NCI-H128 (cell line): ENCODE results near the gene RAB10.
A peak's percentile ranks its signal among the peaks of the same experiment; 100 is the strongest.
"Not testable (repeated sequence)": the region's sequence is repeated elsewhere in the genome, so short reads cannot be mapped to it uniquely, and the experiment has no call there.

Source experiments
- DNase-seq: peaks from one replicate; lab custom pipeline; 2025; ENCODE audit not compliant: unreplicated experiment; lab: John Stamatoyannopoulos, UW

Gene RAB10

GRCh38 chr2:26033818-26034636 lies at the start of gene RAB10:
Gene RAB10 (plus strand): TSS chr2:26034084. CDS start chr2:26034609, 525 bp downstream.
- DNase-seq: peak; percentile 98

- no peak for DNase-seq
These were observed 45.8 kb upstream of the RAB10 start for GRCh38 chr2:25988134-25988533.

- DNase-seq: no peak
These were observed 44.7 kb upstream of the RAB10 start for GRCh38 chr2:25989154-25989553.

GRCh38 chr2:25991965-25992364 lies 41.9 kb upstream of the RAB10 start:
- DNase-seq: no peak

GRCh38 chr2:25992556-25992955 lies 41.3 kb upstream of the RAB10 start:
- no peak for DNase-seq

- no peak for DNase-seq
These were observed 40.8 kb upstream of the RAB10 start for GRCh38 chr2:25993049-25993448.

GRCh38 chr2:25994509-25994908 lies 39.4 kb upstream of the RAB10 start:
- DNase-seq: no peak

GRCh38 chr2:25996844-25997243 lies 37.0 kb upstream of the RAB10 start:
- no peak for DNase-seq

GRCh38 chr2:25998816-25999383 lies 35.0 kb upstream of the RAB10 start:
- DNase-seq: not testable (repeated sequence)

GRCh38 chr2:25999406-25999805 lies 34.5 kb upstream of the RAB10 start:
- DNase-seq: not testable (repeated sequence)

GRCh38 chr2:26000561-26001082 lies 33.3 kb upstream of the RAB10 start:
- DNase-seq: no peak

GRCh38 chr2:26001743-26002351 lies 32.0 kb upstream of the RAB10 start:
- no peak for DNase-seq

- no peak for DNase-seq
These were observed 31.1 kb upstream of the RAB10 start for GRCh38 chr2:26002632-26003310.

GRCh38 chr2:26008095-26008494 lies 25.8 kb upstream of the RAB10 start:
- no peak for DNase-seq

GRCh38 chr2:26008851-26009566 lies 24.9 kb upstream of the RAB10 start:
- no peak for DNase-seq

- DNase-seq: no peak
These were observed 24.3 kb upstream of the RAB10 start for GRCh38 chr2:26009567-26009963.

GRCh38 chr2:26010943-26011342 lies 22.9 kb upstream of the RAB10 start:
- DNase-seq: no peak

GRCh38 chr2:26011609-26011989 lies 22.3 kb upstream of the RAB10 start:
- DNase-seq: no peak

- no peak for DNase-seq
These were observed 21.7 kb upstream of the RAB10 start for GRCh38 chr2:26011990-26012856.

GRCh38 chr2:26013668-26014067 lies 20.2 kb upstream of the RAB10 start:
- no peak for DNase-seq
